ENCODE results near the gene ST6GALNAC3.
"Not testable (repeated sequence)": the region's sequence is repeated elsewhere in the genome, so short reads cannot be mapped to it uniquely, and the experiment has no call there.

The ST6GALNAC3 gene

GRCh38 chr1:76190749-76191424 lies 116.3 kb downstream of the ST6GALNAC3 start:
- DNase-seq (ENCODE audit: low spot score) = no peak

GRCh38 chr1:76191561-76191960 lies 117.0 kb downstream of the ST6GALNAC3 start:
- DNase-seq (ENCODE audit: low spot score) = no peak

GRCh38 chr1:76198452-76198851 lies 123.9 kb downstream of the ST6GALNAC3 start:
- no peak for DNase-seq (ENCODE audit: low spot score)

GRCh38 chr1:76202670-76203069 lies 128.1 kb downstream of the ST6GALNAC3 start:
- DNase-seq (ENCODE audit: low spot score) = no peak

GRCh38 chr1:76203127-76203526 lies 128.6 kb downstream of the ST6GALNAC3 start:
- no peak for DNase-seq (ENCODE audit: low spot score)

GRCh38 chr1:76209238-76209637 lies 134.7 kb downstream of the ST6GALNAC3 start:
- DNase-seq (ENCODE audit: low spot score) = peak; percentile 78

- DNase-seq (ENCODE audit: low spot score) = no peak
These were observed 135.1 kb downstream of the ST6GALNAC3 start for GRCh38 chr1:76209648-76210047.

GRCh38 chr1:76210160-76210559 lies 135.6 kb downstream of the ST6GALNAC3 start:
- DNase-seq (ENCODE audit: low spot score) = no peak

- DNase-seq (ENCODE audit: low spot score) = no peak
These were observed 144.3 kb downstream of the ST6GALNAC3 start for GRCh38 chr1:76218888-76219287.

GRCh38 chr1:76219366-76219818 lies 144.8 kb downstream of the ST6GALNAC3 start:
- no peak for DNase-seq (ENCODE audit: low spot score)

GRCh38 chr1:76224752-76225151 lies 150.2 kb downstream of the ST6GALNAC3 start:
- no peak for DNase-seq (ENCODE audit: low spot score)

- DNase-seq (ENCODE audit: low spot score) = no peak
These were observed 151.0 kb downstream of the ST6GALNAC3 start for GRCh38 chr1:76225526-76225925.

- no peak for DNase-seq (ENCODE audit: low spot score)
These were observed 153.1 kb downstream of the ST6GALNAC3 start for GRCh38 chr1:76227621-76228020.

GRCh38 chr1:76229279-76230005 lies 154.9 kb downstream of the ST6GALNAC3 start:
- DNase-seq (ENCODE audit: low spot score) = no peak

- DNase-seq (ENCODE audit: low spot score) = peak; percentile 32
These were observed 156.3 kb downstream of the ST6GALNAC3 start for GRCh38 chr1:76230842-76231281.

- no peak for DNase-seq (ENCODE audit: low spot score)
These were observed 156.8 kb downstream of the ST6GALNAC3 start for GRCh38 chr1:76231320-76231719.

GRCh38 chr1:76232666-76233065 lies 158.1 kb downstream of the ST6GALNAC3 start:
- DNase-seq (ENCODE audit: low spot score) = no peak

GRCh38 chr1:76234061-76234460 lies 159.5 kb downstream of the ST6GALNAC3 start:
- no peak for DNase-seq (ENCODE audit: low spot score)

- DNase-seq (ENCODE audit: low spot score) = no peak
These were observed 162.7 kb downstream of the ST6GALNAC3 start for GRCh38 chr1:76237211-76237610.

GRCh38 chr1:76238094-76238628 lies 163.6 kb downstream of the ST6GALNAC3 start:
- no peak for DNase-seq (ENCODE audit: low spot score)

- no peak for DNase-seq (ENCODE audit: low spot score)
These were observed 164.9 kb downstream of the ST6GALNAC3 start for GRCh38 chr1:76239470-76239918.

GRCh38 chr1:76240316-76240715 lies 165.8 kb downstream of the ST6GALNAC3 start:
- no peak for DNase-seq (ENCODE audit: low spot score)

- not testable (repeated sequence) for DNase-seq (ENCODE audit: low spot score)
These were observed 168.0 kb downstream of the ST6GALNAC3 start for GRCh38 chr1:76242587-76242986.

Measured in cerebellar cortex (tissue), 1 donor.